T-helper 22 cell (primary cell): ENCODE data around the gene SCN1B.
A peak's percentile ranks its signal among the peaks of the same experiment; 100 is the strongest.
"Not testable (repeated sequence)": the region's sequence is repeated elsewhere in the genome, so short reads cannot be mapped to it uniquely, and the experiment has no call there.

Experiments used
- DNase-seq: peaks from one replicate; pipeline ENCODE4 v3.0.0-alpha.2; 2020; ENCODE audit warnings: low read depth

SCN1B gene

GRCh38 chr19:35030257-35031071 lies at the start of gene SCN1B:
SCN1B (plus strand) TSS chr19:35030470; CDS start chr19:35030821, 351 bp downstream.
- peak; percentile 40 for DNase-seq

GRCh38 chr19:34982275-34982674 lies 48.0 kb upstream of the SCN1B start:
- DNase-seq: no peak

- no peak for DNase-seq
These were observed 46.5 kb upstream of the SCN1B start for GRCh38 chr19:34983786-34984185.

GRCh38 chr19:34984287-34984686 lies 46.0 kb upstream of the SCN1B start:
- DNase-seq: no peak

GRCh38 chr19:34985249-34986022 lies 44.8 kb upstream of the SCN1B start:
- no peak for DNase-seq

- DNase-seq: no peak
These were observed 42.2 kb upstream of the SCN1B start for GRCh38 chr19:34988119-34988518.

- DNase-seq: no peak
These were observed 41.0 kb upstream of the SCN1B start for GRCh38 chr19:34989298-34989697.

- no peak for DNase-seq
These were observed 39.6 kb upstream of the SCN1B start for GRCh38 chr19:34990578-34991192.

- no peak for DNase-seq
These were observed 38.5 kb upstream of the SCN1B start for GRCh38 chr19:34991542-34992333.

- DNase-seq: not testable (repeated sequence)
These were observed 37.7 kb upstream of the SCN1B start for GRCh38 chr19:34992582-34992981.

- no peak for DNase-seq
These were observed 36.0 kb upstream of the SCN1B start for GRCh38 chr19:34994286-34994642.

- DNase-seq: no peak
These were observed 35.4 kb upstream of the SCN1B start for GRCh38 chr19:34994643-34995541.

- DNase-seq: no peak
These were observed 34.7 kb upstream of the SCN1B start for GRCh38 chr19:34995551-34995950.

GRCh38 chr19:34997071-34997617 lies 33.1 kb upstream of the SCN1B start:
- no peak for DNase-seq

GRCh38 chr19:34998224-34998623 lies 32.0 kb upstream of the SCN1B start:
- DNase-seq: not testable (repeated sequence)

- DNase-seq: no peak
These were observed 31.3 kb upstream of the SCN1B start for GRCh38 chr19:34998777-34999497.

GRCh38 chr19:34999498-35000337 lies 30.6 kb upstream of the SCN1B start, which contains the start of gene GRAMD1A:
GRAMD1A (plus strand) TSS chr19:35000323; CDS start chr19:35000479, 156 bp downstream.
- peak; percentile 49 for DNase-seq

- DNase-seq: no peak
These were observed 30.0 kb upstream of the SCN1B start for GRCh38 chr19:35000338-35000646.
